ENCODE results near the gene RANBP10.
"Not testable (repeated sequence)": the region's sequence is repeated elsewhere in the genome, so short reads cannot be mapped to it uniquely, and the experiment has no call there.

GRCh38 chr16:67751331-67751730, 55.0 kb downstream of the RANBP10 start:
- TF ChIP-seq CTCF (IDR thresholded peaks at IDR 0.05; ENCODE audit: insufficient read depth, low read length, poor library complexity, severe bottlenecking); EZH2phosphoT487 (conservative IDR thresholded peaks at IDR 0.05; ENCODE audit: low read length): not testable (repeated sequence)
